ENCODE results near the gene ASB18.

Gene ASB18

GRCh38 chr2:236214376-236214995 lies 49.7 kb downstream of the ASB18 start:
- DNase-seq (ENCODE audit: low read depth), result no peak
- no peak overlapping the region for H3K4me3 ChIP-seq (ENCODE audit: low read depth, low read length)

DNA sequence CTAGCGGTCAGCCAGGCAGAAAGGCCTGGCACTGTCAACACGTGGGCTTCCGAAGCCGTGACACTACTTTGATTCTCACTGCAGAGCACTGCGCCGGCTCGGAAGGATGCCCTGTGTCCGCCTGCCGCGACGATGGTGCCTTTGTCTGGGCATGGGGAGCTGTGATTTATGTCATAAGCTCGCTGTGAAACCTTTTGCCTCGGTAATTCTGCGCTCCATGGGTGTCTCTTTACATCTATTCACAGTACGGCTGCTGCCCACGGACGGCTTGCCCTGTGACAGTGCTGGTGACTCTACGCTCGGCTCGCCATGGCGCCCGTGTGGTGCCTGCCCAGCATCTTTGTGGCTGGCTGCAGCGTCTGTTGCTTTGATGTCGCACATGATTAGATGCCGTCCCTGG lies 52.9 kb downstream of the ASB18 start:
- no peak for DNase-seq (ENCODE audit: low read depth)
- H3K4me3 ChIP-seq (ENCODE audit: low read depth, low read length), result no peak overlapping the region

DNA sequence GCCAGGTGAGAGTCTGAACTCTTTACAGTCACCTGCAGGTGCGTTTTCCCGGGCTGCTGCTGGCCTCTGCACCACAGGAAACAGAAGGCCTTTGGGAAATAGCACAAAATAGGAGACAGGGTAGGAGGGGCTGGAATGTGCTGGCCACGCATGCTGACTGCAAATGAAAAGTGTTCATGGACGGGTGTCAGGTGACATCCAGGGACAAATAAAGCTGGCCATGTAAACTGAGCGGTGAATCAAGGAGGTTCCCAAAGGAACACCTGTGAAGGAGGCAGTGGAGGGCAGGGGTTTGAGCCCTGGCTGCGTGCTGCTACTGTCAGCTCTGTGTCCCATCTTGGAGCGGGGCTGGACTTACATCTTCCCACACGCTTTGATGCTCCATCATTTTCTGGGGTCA lies 53.7 kb downstream of the ASB18 start:
- no peak overlapping the region for H3K4me3 ChIP-seq (ENCODE audit: low read depth, low read length)
- DNase-seq (ENCODE audit: low read depth), result no peak

GRCh38 chr2:236209996-236210395 lies 54.2 kb downstream of the ASB18 start:
- no peak overlapping the region for H3K4me3 ChIP-seq (ENCODE audit: low read depth, low read length)
- no peak for DNase-seq (ENCODE audit: low read depth)

DNA sequence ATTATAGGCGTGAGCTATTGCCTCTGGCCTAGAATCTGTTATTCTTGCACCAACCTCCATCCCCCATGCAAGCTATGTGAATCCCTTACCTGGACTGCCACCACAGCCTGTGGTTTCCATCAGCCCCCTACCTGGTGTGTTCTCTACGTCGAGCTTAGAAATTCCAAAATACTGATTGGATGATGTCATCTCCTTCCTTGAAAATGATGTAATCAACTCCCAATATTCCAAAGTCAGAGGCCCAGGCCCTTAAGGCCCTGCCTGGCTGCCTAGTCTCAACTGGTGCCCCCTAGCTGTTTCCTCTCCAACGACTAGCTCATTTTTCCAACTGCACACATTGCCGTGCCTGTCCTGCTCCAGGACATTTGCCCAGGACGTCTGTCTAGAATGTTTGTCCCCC lies 54.7 kb downstream of the ASB18 start:
- no peak overlapping the region for H3K4me3 ChIP-seq (ENCODE audit: low read depth, low read length)
- no peak for DNase-seq (ENCODE audit: low read depth)

- no peak for DNase-seq (ENCODE audit: low read depth)
Measured at GRCh38 chr2:236208019-236208926, 55.9 kb downstream of the ASB18 start.

DNA sequence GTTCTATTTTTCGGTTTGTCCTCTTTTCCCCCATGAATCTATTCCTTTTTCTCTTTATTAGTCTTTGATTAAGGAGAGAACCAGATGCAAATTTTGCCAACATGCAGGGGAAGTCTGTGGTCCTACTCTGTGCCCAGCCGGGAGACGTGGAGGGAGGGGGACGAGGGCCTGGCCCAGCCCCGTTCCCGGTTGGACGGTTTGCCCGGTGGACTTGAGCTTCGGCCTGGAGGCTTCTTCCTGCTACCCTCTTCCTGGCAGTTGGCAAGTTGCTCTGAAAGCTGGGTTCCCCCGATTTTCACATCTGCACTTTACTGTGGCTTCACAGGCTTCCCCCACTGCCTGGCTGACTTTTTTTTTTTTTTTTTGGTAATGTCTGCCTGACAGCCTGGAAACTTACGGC lies 56.7 kb downstream of the ASB18 start:
- no peak for DNase-seq (ENCODE audit: low read depth)
- H3K4me3 ChIP-seq (ENCODE audit: low read depth, low read length), result no peak overlapping the region

More at GRCh38 chr2:236208019-236208926, 55.9 kb downstream of the ASB18 start:
- no peak overlapping the region for H3K4me3 ChIP-seq (ENCODE audit: low read depth, low read length)

GRCh38 chr2:236205867-236206645 lies 58.1 kb downstream of the ASB18 start:
- H3K4me3 ChIP-seq (ENCODE audit: low read depth, low read length), result no peak overlapping the region
- no peak for DNase-seq (ENCODE audit: low read depth)

GRCh38 chr2:236204953-236205352 lies 59.3 kb downstream of the ASB18 start:
- H3K4me3 ChIP-seq (ENCODE audit: low read depth, low read length), result no peak overlapping the region
- DNase-seq (ENCODE audit: low read depth), result no peak

- no peak for DNase-seq (ENCODE audit: low read depth)
- H3K4me3 ChIP-seq (ENCODE audit: low read depth, low read length), result no peak overlapping the region
Measured at GRCh38 chr2:236200378-236200777, 63.8 kb downstream of the ASB18 start.

- H3K4me3 ChIP-seq (ENCODE audit: low read depth, low read length), result no peak overlapping the region
- DNase-seq (ENCODE audit: low read depth), result no peak
Measured at GRCh38 chr2:236196366-236196765, 67.8 kb downstream of the ASB18 start.

DNA sequence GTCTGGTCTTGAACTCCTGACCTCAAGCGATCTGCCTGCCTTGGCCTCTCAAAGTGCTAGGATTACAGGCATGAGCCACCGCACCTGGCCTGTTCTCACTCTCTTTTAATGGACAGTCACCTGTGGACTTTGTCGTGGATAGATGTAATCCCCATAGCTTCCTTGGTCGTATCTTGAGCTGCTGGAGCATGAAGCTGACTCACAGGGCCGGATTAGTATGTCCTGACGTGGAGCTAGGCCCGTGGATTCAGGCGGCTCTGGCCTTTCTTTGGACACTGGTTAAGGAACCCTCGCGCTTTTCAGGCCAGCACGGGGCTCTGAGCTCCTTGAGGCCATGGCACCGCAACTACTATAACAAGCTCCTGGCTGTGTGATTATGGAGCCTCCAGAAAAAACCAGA lies 68.5 kb downstream of the ASB18 start:
- H3K4me3 ChIP-seq (ENCODE audit: low read depth, low read length), result no peak overlapping the region
- DNase-seq (ENCODE audit: low read depth), result no peak

DNA sequence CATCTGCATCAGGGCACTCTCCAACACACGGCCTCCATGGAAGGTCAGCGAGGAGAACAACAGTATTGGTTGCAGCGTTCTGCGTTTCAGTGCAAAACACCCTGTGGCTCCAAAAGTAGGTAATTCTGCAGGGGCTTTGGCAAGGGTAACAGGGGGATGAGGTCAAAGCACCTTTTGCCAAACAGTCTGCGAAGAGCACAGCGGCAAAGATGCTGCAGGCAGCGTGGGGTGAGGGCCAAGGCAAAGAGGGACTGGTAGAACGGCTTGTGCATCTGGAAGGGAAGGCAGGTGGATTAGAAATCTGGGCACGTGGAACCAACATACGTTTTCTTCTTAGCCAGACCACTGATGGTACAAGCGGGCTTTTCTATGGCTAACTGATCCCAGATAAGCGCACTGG lies 69.4 kb downstream of the ASB18 start:
- H3K4me3 ChIP-seq (ENCODE audit: low read depth, low read length), result no peak overlapping the region
- DNase-seq (ENCODE audit: low read depth), result no peak

DNA sequence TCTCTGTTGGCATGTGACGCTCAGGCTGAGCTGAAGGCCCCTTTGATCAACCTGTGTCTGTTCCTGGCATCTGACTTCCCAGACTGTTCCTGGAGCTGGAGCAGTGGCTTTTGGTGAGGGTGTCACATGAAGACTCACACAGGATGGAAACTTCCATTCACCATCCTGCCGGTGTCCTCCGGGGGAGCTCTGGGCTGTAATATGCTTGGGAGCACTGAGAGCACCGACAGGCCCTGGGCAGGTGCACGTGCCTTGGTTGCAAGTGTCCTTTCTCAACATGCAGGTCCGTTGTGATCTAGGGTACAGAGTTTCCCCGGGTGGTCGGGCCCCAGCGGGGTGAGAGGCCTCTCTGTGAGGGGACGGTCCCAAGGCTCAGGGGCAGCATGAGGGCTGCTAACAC lies 71.2 kb downstream of the ASB18 start:
- DNase-seq (ENCODE audit: low read depth), result no peak
- H3K4me3 ChIP-seq (ENCODE audit: low read depth, low read length), result no peak overlapping the region

DNA sequence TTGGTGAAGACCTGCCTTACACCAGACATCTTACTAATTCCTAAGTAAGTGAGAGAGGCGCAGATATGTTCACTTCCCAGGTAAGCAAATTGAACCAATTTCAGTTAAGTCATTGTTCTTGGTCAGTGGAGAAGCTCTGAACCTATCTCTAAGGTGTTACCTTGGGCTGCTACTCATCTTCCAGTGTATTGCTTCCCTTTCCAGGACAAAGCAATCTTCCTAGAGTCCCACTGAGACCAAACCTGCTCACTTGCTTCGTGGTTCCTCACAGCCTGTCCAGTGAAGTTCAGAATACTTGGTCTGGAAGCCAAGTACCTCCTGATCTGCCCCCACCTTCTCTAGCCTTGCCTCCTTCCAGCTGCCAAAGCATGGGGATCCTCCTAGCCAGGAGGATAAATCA lies 73.5 kb downstream of the ASB18 start:
- no peak for DNase-seq (ENCODE audit: low read depth)
- H3K4me3 ChIP-seq (ENCODE audit: low read depth, low read length), result no peak overlapping the region

- no peak overlapping the region for H3K4me3 ChIP-seq (ENCODE audit: low read depth, low read length)
- no peak for DNase-seq (ENCODE audit: low read depth)
Measured at GRCh38 chr2:236184701-236185100, 79.5 kb downstream of the ASB18 start.

GRCh38 chr2:236180831-236181453 lies 83.3 kb downstream of the ASB18 start:
- DNase-seq (ENCODE audit: low read depth), result no peak
- no peak overlapping the region for H3K4me3 ChIP-seq (ENCODE audit: low read depth, low read length)

DNA sequence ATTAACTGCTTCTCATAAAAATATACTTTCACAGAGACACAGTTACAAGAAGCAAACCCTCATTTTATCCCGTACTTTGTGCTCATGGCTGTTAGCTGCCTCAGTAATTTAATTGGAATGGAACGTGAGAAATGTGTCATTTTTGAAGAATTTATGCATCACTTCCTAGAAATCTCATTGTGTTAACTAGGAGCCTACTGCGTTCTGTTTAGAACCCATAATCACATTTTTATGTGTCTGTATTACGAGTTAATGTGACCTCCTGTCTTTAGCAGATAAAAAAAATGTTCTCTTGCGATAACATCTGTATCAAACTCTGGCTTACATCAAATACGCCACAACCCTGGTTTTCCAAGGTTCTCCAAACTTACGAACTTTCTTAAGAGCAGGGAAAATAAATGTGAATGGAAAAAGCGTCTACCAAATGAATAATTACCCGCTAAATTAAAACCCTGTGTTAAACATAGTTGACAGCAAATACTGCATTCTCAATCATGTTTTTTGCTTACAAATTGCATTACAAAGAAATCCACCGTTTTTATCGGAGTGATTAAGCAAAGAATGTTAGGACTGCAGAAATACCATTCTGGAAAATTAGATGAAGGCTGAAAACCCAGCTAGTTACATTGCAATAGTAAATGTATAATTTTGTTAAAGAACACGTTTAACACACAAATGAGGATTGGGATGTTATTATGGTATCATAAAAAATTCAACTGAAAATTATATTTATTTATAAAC lies 84.0 kb downstream of the ASB18 start:
- H3K4me3 ChIP-seq (ENCODE audit: low read depth, low read length), result peak overlapping the region; percentile 47
- DNase-seq (ENCODE audit: low read depth), result no peak
